ENCODE data around the gene TXNRD2.

DNA sequence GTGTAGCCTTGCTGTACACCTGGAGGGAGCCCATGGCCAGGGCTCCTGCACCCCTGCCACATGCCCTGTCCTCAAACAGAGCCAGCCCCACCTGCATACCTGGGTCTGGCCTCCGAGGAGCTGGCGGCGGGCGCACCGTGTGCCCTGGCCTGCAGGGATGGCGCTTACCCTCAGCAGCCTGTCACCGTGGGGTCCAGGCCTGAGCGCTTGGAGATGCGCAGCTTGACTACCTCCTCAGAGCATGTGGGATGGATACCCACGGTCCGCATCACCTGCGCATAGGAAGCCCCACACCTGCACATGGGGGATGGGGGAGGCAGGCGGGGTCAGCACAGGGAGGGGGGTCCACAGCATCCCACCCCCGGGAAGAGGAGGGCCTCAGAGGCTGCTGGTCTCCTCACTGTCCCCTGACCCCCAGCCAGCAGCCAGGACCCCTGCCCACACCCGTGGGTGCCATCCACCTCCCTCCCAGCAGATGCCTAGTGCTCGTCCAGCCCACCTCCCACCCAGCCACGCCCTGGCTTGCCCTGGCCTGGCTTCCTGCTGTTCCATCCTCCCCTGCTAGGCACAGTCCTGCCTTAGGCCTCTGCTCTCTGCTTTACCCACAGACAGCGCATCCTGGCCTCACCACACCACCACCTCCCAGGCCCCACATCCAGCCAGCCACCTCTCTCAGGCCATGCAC lies 64.5 kb downstream of the TXNRD2 start:
- TF ChIP-seq YY1 (IDR thresholded peaks at IDR 0.05; ENCODE audit: insufficient read depth, insufficient read length) (no peak), ZNF274 (IDR thresholded peaks at IDR 0.05; ENCODE audit: low read depth, low read length) (no peak), SUZ12 (IDR thresholded peaks at IDR 0.05; ENCODE audit: extremely low read depth, insufficient read depth, insufficient read length) (no peak)

Measured in NT2/D1 (cell line).